Measurements from ENCODE around the gene NACC2. TPM values are rescaled to one million over a fixed set of nuclear protein-coding genes. Genes with fewer than 3 reads are reported as not detected.

The NACC2 gene
- total and polyA plus RNA-seq, 9 donors: 6.8 to 11.7 (median 9.3) TPM

GRCh38 chr9:136119061-136119882 is 24.2 kb upstream of the NACC2 start:
- under 1% methylated on average over 64 of the region's 64 CpGs for WGBS (ENCODE audit: insufficient coverage)
- H3K27ac ChIP-seq (ENCODE audit: low read length): peak overlapping the region; percentile 91
- DNase-seq: peak; percentile 65

DNA sequence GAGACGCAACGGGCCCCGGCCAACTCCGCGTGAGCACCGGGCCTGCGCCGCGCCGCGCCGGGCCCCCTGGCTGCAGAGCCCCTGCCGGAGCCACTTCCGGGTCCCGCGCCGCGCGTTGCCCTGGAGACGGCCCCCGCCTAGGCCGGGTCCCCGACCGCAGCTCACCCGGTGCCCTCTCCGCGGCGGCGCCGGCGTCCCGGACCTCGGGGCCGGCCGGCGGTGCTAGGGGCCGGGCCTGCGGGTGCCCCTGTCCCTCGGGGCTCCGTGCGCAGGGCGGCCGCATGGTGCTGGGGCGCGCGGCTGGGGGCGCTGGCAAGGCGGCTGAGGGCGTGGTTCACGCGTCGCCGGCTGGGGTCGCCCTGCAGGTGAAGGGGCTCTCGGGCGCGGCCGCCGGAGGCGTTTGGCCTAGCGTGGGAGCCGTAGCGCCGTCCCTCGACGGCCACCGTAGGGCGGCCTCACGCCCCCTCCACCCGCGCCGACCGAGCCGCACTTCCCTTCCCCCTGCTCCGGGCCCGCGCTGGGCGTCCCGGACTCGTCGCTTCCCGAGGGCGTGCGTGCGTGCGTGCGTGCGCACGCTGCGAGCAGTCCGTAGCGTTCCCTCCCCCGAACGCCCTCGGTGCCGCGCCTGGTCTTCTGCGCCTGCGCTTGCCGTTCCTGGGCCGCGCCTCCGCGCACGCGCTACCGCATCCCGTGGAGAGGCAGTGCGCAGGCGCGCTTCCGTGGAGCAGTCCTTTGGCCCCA is 23.4 kb upstream of the NACC2 start, which contains the start of gene TMEM250:
Gene TMEM250, minus strand, starts transcription at position 556 of the 741 bp plus-strand sequence. CDS start 1,975 bp downstream, outside the sequence.
- WGBS (ENCODE audit: insufficient coverage): under 1% methylated on average over 112 of the region's 112 CpGs
- DNase-seq: peak; percentile 98
- peaks cover 54% of the 10 kb centered on the region for H3K4me1 ChIP-seq (ENCODE audit: control insufficient read depth, insufficient read depth, low read length)

More at GRCh38 chr9:136119061-136119882, 24.2 kb upstream of the NACC2 start:
- Histone ChIP-seq H3K27me3 (ENCODE audit: control insufficient read depth, insufficient read depth, low read length) (peaks cover 7% of the 10 kb centered on the region), H3K9me3 (replicated peaks; ENCODE audit: control insufficient read depth, low read depth, low read length) (no peaks in the 10 kb centered on the region), H3K4me3 (ENCODE audit: low read length) (peak overlapping the region; percentile 68), H3K4me1 (ENCODE audit: control insufficient read depth, insufficient read depth, low read length) (peaks cover 54% of the 10 kb centered on the region), H3K36me3 (ENCODE audit: control insufficient read depth, insufficient read depth, low read length) (peaks cover 26% of the 10 kb centered on the region)

DNA sequence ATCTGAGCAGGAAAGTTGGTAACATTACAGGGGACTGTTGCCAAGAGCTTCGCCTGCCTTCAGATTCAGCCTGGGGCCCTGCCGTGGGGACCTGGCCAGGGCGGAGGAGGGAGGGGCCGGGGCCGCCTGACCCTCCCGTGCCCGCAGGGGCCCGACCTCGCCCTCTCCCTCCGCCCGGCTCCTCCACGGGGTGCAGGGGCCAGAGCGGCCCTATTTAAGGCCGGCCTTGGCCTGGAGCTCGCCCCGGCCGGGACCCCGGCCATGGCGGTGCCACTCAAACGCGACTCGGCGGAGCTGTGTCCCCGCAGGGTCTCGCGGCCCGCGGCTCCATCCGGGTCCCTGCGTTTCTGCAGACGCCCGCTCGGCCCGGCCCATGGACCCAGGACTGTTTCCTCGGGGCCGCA is 22.8 kb upstream of the NACC2 start:
- peak; percentile 46 for DNase-seq
- WGBS (ENCODE audit: insufficient coverage): under 1% methylated on average over 36 of the region's 36 CpGs

More for the DNA sequence above, 23.4 kb upstream of the NACC2 start, which contains the start of gene TMEM250:
- peaks cover 28% of the 10 kb centered on the region for H3K36me3 ChIP-seq (ENCODE audit: control insufficient read depth, insufficient read depth, low read length)
- H3K27me3 ChIP-seq (ENCODE audit: control insufficient read depth, insufficient read depth, low read length): peaks cover 4% of the 10 kb centered on the region
- no peaks in the 10 kb centered on the region for H3K9me3 ChIP-seq (replicated peaks; ENCODE audit: control insufficient read depth, low read depth, low read length)
- peak within 1 kb of the TSS; percentile 91 for H3K27ac ChIP-seq (ENCODE audit: low read length)
- H3K4me3 ChIP-seq (ENCODE audit: low read length): peak within 1 kb of the TSS; percentile 68

DNA sequence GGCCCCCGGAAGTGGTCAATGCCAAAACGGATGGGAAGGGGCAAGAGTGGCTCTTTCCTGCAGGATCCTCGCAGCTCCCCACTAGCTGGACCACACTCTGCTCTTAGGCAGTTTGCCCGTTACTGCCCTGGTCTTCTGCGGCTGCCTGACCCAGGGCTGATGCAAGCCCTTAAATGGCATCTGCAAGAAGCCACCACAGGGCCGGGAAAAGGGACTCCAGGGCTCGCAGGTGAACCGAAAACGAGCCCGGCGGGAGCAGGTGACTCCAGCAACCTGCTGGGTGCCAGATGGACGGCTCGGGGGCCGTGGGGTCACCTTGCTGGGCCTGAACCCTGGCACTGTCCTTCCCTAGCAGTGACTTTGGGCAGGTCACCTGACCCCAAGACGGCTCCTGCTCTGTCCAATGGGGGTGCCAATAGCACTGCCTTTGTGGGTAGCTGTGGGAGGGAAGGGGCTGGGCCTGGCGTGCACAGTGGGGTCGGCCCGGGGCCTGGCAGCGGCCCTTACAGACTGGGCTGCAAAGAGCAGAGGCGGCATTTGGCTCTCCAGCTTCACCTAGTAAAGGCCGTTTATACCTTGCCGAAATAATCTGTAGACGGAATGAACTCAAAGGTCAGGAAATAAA is 22.3 kb upstream of the NACC2 start:
- Histone ChIP-seq H3K9me3 (replicated peaks; ENCODE audit: control insufficient read depth, low read depth, low read length) (no peaks in the 10 kb centered on the region), H3K4me3 (ENCODE audit: low read length) (peak overlapping the region; percentile 68), H3K4me1 (ENCODE audit: control insufficient read depth, insufficient read depth, low read length) (peaks cover 47% of the 10 kb centered on the region), H3K27me3 (ENCODE audit: control insufficient read depth, insufficient read depth, low read length) (no peaks in the 10 kb centered on the region), H3K27ac (ENCODE audit: low read length) (peak overlapping the region; percentile 51), H3K36me3 (ENCODE audit: control insufficient read depth, insufficient read depth, low read length) (peaks cover 28% of the 10 kb centered on the region)
- no peak for DNase-seq
- WGBS (ENCODE audit: insufficient coverage): 48% methylated on average over 23 of the region's 23 CpGs

More for the DNA sequence above, 22.8 kb upstream of the NACC2 start:
- H3K27me3 ChIP-seq (ENCODE audit: control insufficient read depth, insufficient read depth, low read length): no peaks in the 10 kb centered on the region
- peaks cover 51% of the 10 kb centered on the region for H3K4me1 ChIP-seq (ENCODE audit: control insufficient read depth, insufficient read depth, low read length)
- H3K9me3 ChIP-seq (replicated peaks; ENCODE audit: control insufficient read depth, low read depth, low read length): no peaks in the 10 kb centered on the region
- H3K4me3 ChIP-seq (ENCODE audit: low read length): peak overlapping the region; percentile 68
- peaks cover 28% of the 10 kb centered on the region for H3K36me3 ChIP-seq (ENCODE audit: control insufficient read depth, insufficient read depth, low read length)
- peak overlapping the region; percentile 51 for H3K27ac ChIP-seq (ENCODE audit: low read length)

DNA sequence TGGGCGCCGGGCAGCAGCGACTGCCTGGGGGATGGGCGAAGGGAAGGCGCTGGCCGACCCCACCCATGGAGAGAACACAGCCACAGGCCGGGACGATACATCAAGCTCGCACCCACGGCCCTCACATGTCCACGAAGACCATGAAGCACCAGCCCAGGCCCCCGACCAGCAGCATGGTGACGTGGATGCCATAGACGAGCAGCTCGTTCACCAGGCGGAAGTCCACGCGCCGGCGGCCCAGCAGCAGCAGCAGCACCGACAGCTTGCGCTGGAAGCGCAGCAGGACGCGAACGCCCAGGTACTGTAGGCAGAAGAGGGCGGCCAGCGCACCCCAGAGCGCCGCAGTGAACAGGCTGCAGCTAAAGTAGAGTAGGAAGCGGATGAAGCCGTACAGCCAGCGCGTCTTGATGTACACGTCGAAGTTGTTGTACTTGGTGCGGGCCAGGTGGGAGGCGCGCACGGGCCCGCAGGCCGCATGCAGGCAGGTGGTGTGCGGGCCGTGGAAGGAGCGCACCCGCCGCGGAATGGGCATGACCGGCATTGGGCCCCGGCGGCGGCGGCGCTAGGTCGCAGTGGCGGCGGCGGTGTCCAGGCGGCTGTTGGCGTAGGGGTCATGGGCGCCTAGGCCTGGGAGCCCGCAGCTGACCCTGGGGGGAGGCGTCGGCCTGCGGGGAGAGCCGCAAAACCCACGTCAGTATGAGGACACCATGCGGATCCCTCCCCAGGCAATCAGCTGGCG is 21.4 kb upstream of the NACC2 start:
- no peaks in the 10 kb centered on the region for H3K9me3 ChIP-seq (replicated peaks; ENCODE audit: control insufficient read depth, low read depth, low read length)
- WGBS (ENCODE audit: insufficient coverage): 93% methylated on average over 66 of the region's 69 CpGs
- no peak for DNase-seq
- H3K36me3 ChIP-seq (ENCODE audit: control insufficient read depth, insufficient read depth, low read length): peaks cover 28% of the 10 kb centered on the region
- H3K27me3 ChIP-seq (ENCODE audit: control insufficient read depth, insufficient read depth, low read length): no peaks in the 10 kb centered on the region
- H3K4me3 ChIP-seq (ENCODE audit: low read length): no peak overlapping the region
- H3K27ac ChIP-seq (ENCODE audit: low read length): peak overlapping the region; percentile 42
- H3K4me1 ChIP-seq (ENCODE audit: control insufficient read depth, insufficient read depth, low read length): peaks cover 47% of the 10 kb centered on the region

- no peak overlapping the region for H3K4me3 ChIP-seq (ENCODE audit: low read length)
- 84% methylated on average over 21 of the region's 22 CpGs for WGBS (ENCODE audit: insufficient coverage)
- peaks cover 52% of the 10 kb centered on the region for H3K4me1 ChIP-seq (ENCODE audit: control insufficient read depth, insufficient read depth, low read length)
- peak overlapping the region; percentile 51 for H3K27ac ChIP-seq (ENCODE audit: low read length)
- H3K36me3 ChIP-seq (ENCODE audit: control insufficient read depth, insufficient read depth, low read length): peaks cover 28% of the 10 kb centered on the region
- no peaks in the 10 kb centered on the region for H3K27me3 ChIP-seq (ENCODE audit: control insufficient read depth, insufficient read depth, low read length)
- DNase-seq: no peak
- H3K9me3 ChIP-seq (replicated peaks; ENCODE audit: control insufficient read depth, low read depth, low read length): no peaks in the 10 kb centered on the region
Observed at GRCh38 chr9:136115641-136116359, 20.7 kb upstream of the NACC2 start.

- Histone ChIP-seq H3K4me3 (ENCODE audit: low read length) (no peak overlapping the region), H3K9me3 (replicated peaks; ENCODE audit: control insufficient read depth, low read depth, low read length) (no peaks in the 10 kb centered on the region), H3K36me3 (ENCODE audit: control insufficient read depth, insufficient read depth, low read length) (peaks cover 28% of the 10 kb centered on the region), H3K27ac (ENCODE audit: low read length) (peak overlapping the region; percentile 51), H3K27me3 (ENCODE audit: control insufficient read depth, insufficient read depth, low read length) (peaks cover 2% of the 10 kb centered on the region), H3K4me1 (ENCODE audit: control insufficient read depth, insufficient read depth, low read length) (peaks cover 52% of the 10 kb centered on the region)
- DNase-seq: no peak
- 84% methylated on average over 12 of the region's 13 CpGs for WGBS (ENCODE audit: insufficient coverage)
Observed at GRCh38 chr9:136115206-136115605, 20.1 kb upstream of the NACC2 start.

DNA sequence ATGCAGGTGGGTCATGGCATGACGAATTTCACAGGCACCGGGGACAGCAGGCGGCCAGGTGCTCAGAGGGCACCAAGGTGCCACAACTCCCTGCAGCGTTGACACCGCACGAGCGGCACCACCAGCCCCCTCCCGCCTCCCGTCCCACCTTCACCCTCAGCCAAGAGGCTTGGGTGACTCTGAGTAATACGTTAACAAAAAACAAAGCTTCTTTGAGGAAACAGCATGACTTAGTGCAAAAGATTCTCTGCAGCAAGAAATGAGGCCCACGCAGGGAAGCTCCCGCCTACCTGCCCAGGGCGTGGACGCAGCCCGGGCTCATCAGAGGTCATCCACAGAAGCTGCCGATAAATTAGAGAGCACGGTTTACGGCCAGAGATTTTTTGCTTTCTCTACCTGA is 19.5 kb upstream of the NACC2 start:
- no peak overlapping the region for H3K27ac ChIP-seq (ENCODE audit: low read length)
- DNase-seq: no peak
- H3K36me3 ChIP-seq (ENCODE audit: control insufficient read depth, insufficient read depth, low read length): peaks cover 28% of the 10 kb centered on the region
- no peaks in the 10 kb centered on the region for H3K9me3 ChIP-seq (replicated peaks; ENCODE audit: control insufficient read depth, low read depth, low read length)
- 90% methylated on average over 17 of the region's 18 CpGs for WGBS (ENCODE audit: insufficient coverage)
- no peak overlapping the region for H3K4me3 ChIP-seq (ENCODE audit: low read length)
- peaks cover 2% of the 10 kb centered on the region for H3K27me3 ChIP-seq (ENCODE audit: control insufficient read depth, insufficient read depth, low read length)
- peaks cover 52% of the 10 kb centered on the region for H3K4me1 ChIP-seq (ENCODE audit: control insufficient read depth, insufficient read depth, low read length)

DNA sequence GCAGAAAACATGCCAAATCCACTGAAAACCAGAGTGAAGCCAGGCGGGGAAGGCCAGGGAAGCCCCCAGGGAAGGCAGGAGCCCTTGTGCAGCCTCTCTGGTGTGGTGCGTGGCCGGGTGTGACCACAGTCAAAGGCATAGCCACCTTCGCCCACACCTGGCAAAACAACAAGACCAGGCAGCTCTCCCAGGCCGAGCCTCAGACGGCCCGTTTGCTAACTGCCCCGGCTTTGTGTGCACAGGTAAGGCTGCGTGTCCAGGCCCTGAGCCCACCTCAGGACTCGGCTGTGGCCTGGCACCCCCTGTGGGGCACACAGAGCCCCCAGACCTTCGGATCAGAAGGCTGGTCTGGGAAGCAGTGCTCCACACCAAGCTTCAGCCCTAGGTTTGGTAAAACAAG is 17.5 kb upstream of the NACC2 start:
- WGBS (ENCODE audit: insufficient coverage): 81% methylated on average over 11 of the region's 11 CpGs
- Histone ChIP-seq H3K27me3 (ENCODE audit: control insufficient read depth, insufficient read depth, low read length) (peaks cover 2% of the 10 kb centered on the region), H3K9me3 (replicated peaks; ENCODE audit: control insufficient read depth, low read depth, low read length) (no peaks in the 10 kb centered on the region), H3K4me1 (ENCODE audit: control insufficient read depth, insufficient read depth, low read length) (peaks cover 65% of the 10 kb centered on the region), H3K36me3 (ENCODE audit: control insufficient read depth, insufficient read depth, low read length) (peaks cover 28% of the 10 kb centered on the region), H3K27ac (ENCODE audit: low read length) (no peak overlapping the region), H3K4me3 (ENCODE audit: low read length) (no peak overlapping the region)
- DNase-seq: no peak
